ENCODE results near the gene TYW1B.
"Not testable (repeated sequence)": the region's sequence is repeated elsewhere in the genome, so short reads cannot be mapped to it uniquely, and the experiment has no call there.

DNA sequence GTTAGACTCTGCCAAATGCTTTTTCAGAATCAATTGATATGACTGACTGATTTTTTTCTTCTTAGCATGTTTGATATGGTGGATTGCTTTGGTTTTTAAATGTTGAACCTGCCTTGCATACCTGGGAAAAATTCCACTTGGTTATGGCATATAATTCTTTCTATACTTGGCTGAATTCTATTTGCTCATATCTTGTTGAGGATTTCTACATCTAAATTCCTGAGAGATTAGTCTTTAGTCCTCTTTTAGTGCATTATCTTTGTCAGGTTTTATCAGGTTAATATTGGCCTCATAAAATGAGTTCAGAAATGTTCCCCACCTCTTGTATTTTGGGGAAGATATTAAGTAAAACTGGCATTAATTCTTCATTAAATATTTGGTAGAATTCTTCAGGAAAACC is 79.4 kb downstream of the TYW1B start:
- TF ChIP-seq, protein P1, sequence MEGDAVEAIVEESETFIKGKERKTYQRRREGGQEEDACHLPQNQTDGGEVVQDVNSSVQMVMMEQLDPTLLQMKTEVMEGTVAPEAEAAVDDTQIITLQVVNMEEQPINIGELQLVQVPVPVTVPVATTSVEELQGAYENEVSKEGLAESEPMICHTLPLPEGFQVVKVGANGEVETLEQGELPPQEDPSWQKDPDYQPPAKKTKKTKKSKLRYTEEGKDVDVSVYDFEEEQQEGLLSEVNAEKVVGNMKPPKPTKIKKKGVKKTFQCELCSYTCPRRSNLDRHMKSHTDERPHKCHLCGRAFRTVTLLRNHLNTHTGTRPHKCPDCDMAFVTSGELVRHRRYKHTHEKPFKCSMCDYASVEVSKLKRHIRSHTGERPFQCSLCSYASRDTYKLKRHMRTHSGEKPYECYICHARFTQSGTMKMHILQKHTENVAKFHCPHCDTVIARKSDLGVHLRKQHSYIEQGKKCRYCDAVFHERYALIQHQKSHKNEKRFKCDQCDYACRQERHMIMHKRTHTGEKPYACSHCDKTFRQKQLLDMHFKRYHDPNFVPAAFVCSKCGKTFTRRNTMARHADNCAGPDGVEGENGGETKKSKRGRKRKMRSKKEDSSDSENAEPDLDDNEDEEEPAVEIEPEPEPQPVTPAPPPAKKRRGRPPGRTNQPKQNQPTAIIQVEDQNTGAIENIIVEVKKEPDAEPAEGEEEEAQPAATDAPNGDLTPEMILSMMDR (IDR thresholded peaks at IDR 0.05) = not testable (repeated sequence)
- TF ChIP-seq EZH2, EZH2phosphoT487 (IDR thresholded peaks at IDR 0.05): not testable (repeated sequence)
